Transverse colon (tissue), 4 donors: Measurements from ENCODE around the gene POMT1. TPM values are rescaled to one million over a fixed set of nuclear protein-coding genes. Genes with fewer than 3 reads are reported as not detected.

Experiments
- DNase-seq: peaks from one replicate; pipeline ENCODE4 v3.0.0-alpha.2; 2019
- H3K27ac ChIP-seq, 4 donors: fragments of 200-600 bp; sonication (generic); 2 replicates each; pipeline ENCODE4 v1.5.1; 2016 to 2018; ENCODE audit warnings: inconsistent platforms in 4 of 4
- H3K27me3 ChIP-seq: fragments of 200-600 bp; sonication (generic); 2 replicates; pipeline ENCODE4 v1.5.1; 2017; ENCODE audit warnings: inconsistent platforms
- H3K36me3 ChIP-seq, 4 donors: fragments of 200-600 bp; sonication (generic); 2 replicates each; pipeline ENCODE4 v1.5.1; 2017 to 2019; ENCODE audit warnings: inconsistent platforms in 4 of 4
- H3K4me1 ChIP-seq, 4 donors: fragments of 200-600 bp; sonication (generic); 2 replicates each; pipeline ENCODE4 v1.5.1; 2017 to 2020; ENCODE audit warnings: inconsistent platforms in 4 of 4
- H3K4me3 ChIP-seq, 4 donors: fragments of 200-600 bp; sonication (generic); 1 replicate in 1 of 4; 2 replicates in 3 of 4; pipeline versions ENCODE4 v1.5.1 to v1.6.1; 2017 to 2019; ENCODE audit warnings: inconsistent platforms in 4 of 4
- H3K9me3 ChIP-seq, 2 donors: fragments of 200-600 bp; sonication (generic); 2 replicates each; pipeline ENCODE4 v1.5.1; 2017 to 2019; ENCODE audit warnings: inconsistent platforms in 2 of 2
- EP300 ChIP-seq: sonication (generic); formaldehyde crosslinking; IDR thresholded peaks from one replicate; pipeline ENCODE4 v1.6.1; 2017; ENCODE audit warnings: antibody characterized with exemption, low read depth
- POLR2A ChIP-seq: fragments of 450-650 bp; IDR thresholded peaks from one replicate; pipeline ENCODE4 v1.6.1; 2016; ENCODE audit warnings: antibody characterized with exemption, mild to moderate bottlenecking, moderate library complexity
- POLR2AphosphoS5 ChIP-seq, 3 donors: sonication (generic); formaldehyde crosslinking; IDR thresholded peaks; one replicate each; pipeline ENCODE4 v1.6.1; 2016; ENCODE audit warnings: antibody characterized with exemption in 3 of 3
- WGBS, 2 donors: methylation state at CpG; one replicate each; pipeline ENCODE4 v1.1.5; 2018; ENCODE audit warnings: low coverage in 1 of 2; 5-methylcytosine and 5-hydroxymethylcytosine counted together
- in situ Hi-C, 4 donors: fragments of 200-750 bp; cut with MboI; loops; one replicate each; pipeline versions ENCODE4 v1.15.0 to v1.15.1; 2017; ENCODE audit warnings: low sequenced_read_pairs in 3 of 4, low pct_ligation_motif_present in 1 of 4, low pct_unique_long_range_greater_than_20kb in 1 of 4
- intact Hi-C: fragments of 100-400 bp; cut with DNase I; formaldehyde crosslinking; loops from one replicate; pipeline ENCODE4 v1.15.1; 2023; ENCODE audit warnings: low total_unique reads
- total RNA-seq, 4 donors: library from RNA; depleted of rRNA; stranded (reverse); fragments of >200 nt; gene quantifications; one replicate each; pipeline ENCODE4 v1.1.0, GENCODE V29; 2016
- TF ChIP-seq, protein P1 (sequence below), 5 experiments: fragments of 200-600 bp in 3 of 5; fragments of 450-650 bp in 2 of 5; sonication (generic) in 3 of 5; IDR thresholded peaks; 1 replicate in 2 of 5; 2 replicates in 3 of 5; pipeline ENCODE4 v1.5.1; 2016 to 2017; ENCODE audit warnings: antibody characterized with exemption in 5 of 5, inconsistent platforms in 3 of 5, mild to moderate bottlenecking in 2 of 5, moderate library complexity in 1 of 5

The POMT1 gene
- total RNA-seq, 4 donors from 2014 or later: 37.5 to 178 (median 69.5) TPM

DNA sequence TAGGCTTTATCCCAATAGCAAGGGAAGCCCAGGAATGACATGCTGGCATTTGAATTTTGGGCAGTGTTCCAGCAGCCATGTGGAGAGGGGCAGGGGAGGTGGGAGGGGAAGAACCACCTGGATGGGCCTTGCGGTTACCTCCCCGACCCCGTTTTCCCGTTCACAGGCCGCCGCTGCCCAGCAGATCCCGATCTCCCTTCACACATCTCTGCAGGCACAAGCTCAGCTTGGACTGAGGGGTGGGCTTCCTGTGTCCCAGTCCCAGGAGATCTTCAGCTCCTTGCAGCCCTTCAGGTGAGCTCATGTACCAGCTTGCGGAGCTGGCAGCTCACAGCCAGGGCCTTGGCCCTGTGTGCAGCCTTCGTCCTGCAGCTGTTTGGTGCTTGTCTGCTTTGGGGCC lies 15.7 kb upstream of the POMT1 start:
- peaks cover 0 to 93% (median 39%) of the 10 kb centered on the region in 4 donors for H3K36me3 ChIP-seq
- H3K27ac ChIP-seq: no peak overlapping the region
- in situ Hi-C loops: loop anchor here in 3 of 4 donors (10.0 to 25.0 kb wide), 3 partner anchors 122 to 250 kb away; partner anchors contain the start of gene RAPGEF1 (in 1 of the 3)
- TF ChIP-seq, protein P1, sequence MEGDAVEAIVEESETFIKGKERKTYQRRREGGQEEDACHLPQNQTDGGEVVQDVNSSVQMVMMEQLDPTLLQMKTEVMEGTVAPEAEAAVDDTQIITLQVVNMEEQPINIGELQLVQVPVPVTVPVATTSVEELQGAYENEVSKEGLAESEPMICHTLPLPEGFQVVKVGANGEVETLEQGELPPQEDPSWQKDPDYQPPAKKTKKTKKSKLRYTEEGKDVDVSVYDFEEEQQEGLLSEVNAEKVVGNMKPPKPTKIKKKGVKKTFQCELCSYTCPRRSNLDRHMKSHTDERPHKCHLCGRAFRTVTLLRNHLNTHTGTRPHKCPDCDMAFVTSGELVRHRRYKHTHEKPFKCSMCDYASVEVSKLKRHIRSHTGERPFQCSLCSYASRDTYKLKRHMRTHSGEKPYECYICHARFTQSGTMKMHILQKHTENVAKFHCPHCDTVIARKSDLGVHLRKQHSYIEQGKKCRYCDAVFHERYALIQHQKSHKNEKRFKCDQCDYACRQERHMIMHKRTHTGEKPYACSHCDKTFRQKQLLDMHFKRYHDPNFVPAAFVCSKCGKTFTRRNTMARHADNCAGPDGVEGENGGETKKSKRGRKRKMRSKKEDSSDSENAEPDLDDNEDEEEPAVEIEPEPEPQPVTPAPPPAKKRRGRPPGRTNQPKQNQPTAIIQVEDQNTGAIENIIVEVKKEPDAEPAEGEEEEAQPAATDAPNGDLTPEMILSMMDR (IDR thresholded peaks at IDR 0.05): no peak
- TF ChIP-seq POLR2AphosphoS5 (IDR thresholded peaks at IDR 0.05): no peak
- no peak for TF ChIP-seq POLR2A
- no peak for TF ChIP-seq EP300
- intact Hi-C loops: no loop called here
- H3K4me1 ChIP-seq: no peaks in the 10 kb centered on the region
- no peaks in the 10 kb centered on the region for H3K9me3 ChIP-seq
- no peaks in the 10 kb centered on the region for H3K27me3 ChIP-seq
- 95% methylated on average over 9 of the region's 9 CpGs; no CpG with 5 or more reads in 1 of the 2 donors for WGBS, 2 donors
- DNase-seq: no peak
- H3K4me3 ChIP-seq: no peak overlapping the region

DNA sequence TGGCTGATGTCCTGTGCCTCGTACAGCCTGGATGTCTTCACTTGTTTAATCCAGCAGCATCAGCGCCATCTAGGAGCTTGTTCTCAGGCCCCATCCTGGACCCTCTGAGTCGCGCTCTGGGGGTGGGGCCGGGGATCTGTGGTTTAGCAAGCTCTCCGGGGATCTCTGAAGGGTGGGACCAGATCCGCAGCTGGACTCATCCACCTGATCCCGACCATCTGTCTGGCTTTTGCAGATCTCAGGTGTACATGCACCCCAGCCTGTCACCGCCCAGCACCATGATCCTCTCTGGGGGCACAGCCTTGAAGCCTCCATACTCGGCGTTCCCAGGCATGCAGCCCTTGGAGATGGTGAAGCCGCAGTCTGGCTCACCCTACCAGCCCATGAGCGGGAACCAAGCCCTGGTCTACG lies 15.1 kb upstream of the POMT1 start:
- intact Hi-C loops: no loop called here
- DNase-seq: no peak
- Histone ChIP-seq H3K27ac (no peak overlapping the region), H3K27me3 (no peaks in the 10 kb centered on the region), H3K9me3 (no peaks in the 10 kb centered on the region), H3K4me3 (no peak overlapping the region), H3K36me3 (peaks cover 0 to 94% (median 43%) of the 10 kb centered on the region in 4 donors), H3K4me1 (no peaks in the 10 kb centered on the region)
- in situ Hi-C loops: loop anchor here in 3 of 4 donors (10.0 to 25.0 kb wide), 3 partner anchors 123 to 250 kb away; partner anchors contain the start of gene RAPGEF1 (in 1 of the 3)
- TF ChIP-seq POLR2A: no peak
- TF ChIP-seq, protein P1 (IDR thresholded peaks at IDR 0.05): no peak
- no peak for TF ChIP-seq EP300
- TF ChIP-seq POLR2AphosphoS5 (IDR thresholded peaks at IDR 0.05): no peak
- 84% methylated on average over 14 of the region's 14 CpGs; no CpG with 5 or more reads in 1 of the 2 donors for WGBS, 2 donors

DNA sequence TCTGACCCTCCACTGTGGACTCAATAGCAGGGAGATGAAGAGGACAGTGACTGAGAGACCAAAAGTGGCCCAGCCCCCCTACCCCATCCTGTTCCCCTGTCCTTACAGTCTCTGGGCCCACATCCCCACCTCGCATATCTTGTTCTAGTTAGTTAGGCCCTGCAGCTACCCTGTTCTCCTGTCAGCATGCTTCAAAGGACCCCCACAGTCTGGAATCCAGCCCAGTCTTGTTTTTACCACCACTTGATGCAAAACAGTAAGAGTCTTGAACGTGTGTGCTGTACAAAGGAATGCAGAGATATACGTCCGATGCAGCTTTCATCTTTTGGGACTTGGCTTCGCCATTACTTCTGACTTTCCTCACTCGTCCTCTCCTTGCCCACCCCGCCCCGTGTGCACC lies 12.2 kb upstream of the POMT1 start:
- in situ Hi-C loops: loop anchor here in 2 of 4 donors (25.0 kb wide), 2 partner anchors 128 to 247 kb away; partner anchors contain the start of gene RAPGEF1 (in 1 of the 2)
- H3K36me3 ChIP-seq: peaks cover 0 to 96% (median 42%) of the 10 kb centered on the region in 4 donors
- TF ChIP-seq POLR2AphosphoS5 (IDR thresholded peaks at IDR 0.05) (no peak), POLR2A (no peak), EP300 (no peak)
- TF ChIP-seq, protein P1 (IDR thresholded peaks at IDR 0.05): no peak
- H3K9me3 ChIP-seq: no peaks in the 10 kb centered on the region
- intact Hi-C loops: no loop called here
- no peak overlapping the region for H3K4me3 ChIP-seq
- 73 to 75% methylated on average over 5 to 8 of the region's 8 CpGs for WGBS, 2 donors
- no peaks in the 10 kb centered on the region for H3K4me1 ChIP-seq
- no peak overlapping the region for H3K27ac ChIP-seq
- H3K27me3 ChIP-seq: no peaks in the 10 kb centered on the region
- DNase-seq: no peak

DNA sequence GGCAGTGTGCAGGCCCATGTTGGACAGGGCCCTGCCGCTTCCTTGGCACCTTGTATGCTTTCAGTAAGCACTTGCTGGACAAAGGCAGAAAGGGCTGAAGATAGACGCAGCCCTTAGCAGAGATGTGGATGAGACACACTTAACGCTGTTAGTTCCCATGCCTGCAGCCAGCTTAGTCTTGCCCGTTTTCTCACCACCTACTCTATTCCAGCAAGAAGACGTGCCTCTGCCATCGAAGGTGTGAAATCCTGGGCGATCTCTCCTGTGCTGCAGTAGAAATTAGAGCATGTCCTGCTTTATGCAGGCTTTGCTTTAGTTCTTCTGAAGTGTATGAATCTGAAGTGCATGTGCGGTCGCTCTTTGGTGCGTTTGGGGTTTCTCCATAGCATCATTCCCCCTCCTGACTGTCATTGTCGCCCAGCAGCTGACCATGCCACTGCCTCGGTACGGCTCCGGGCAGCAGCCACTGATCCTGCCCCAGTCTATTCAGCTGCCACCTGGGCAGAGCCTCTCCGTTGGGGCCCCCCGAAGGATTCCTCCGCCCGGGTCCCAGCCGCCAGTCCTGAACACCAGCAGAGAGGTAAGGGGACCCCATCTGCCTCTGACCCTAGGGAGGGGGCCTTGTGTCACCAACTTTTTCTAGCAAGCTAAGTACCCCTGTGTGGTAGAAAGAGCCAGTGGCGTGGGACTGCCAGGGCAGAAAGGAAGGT lies 11.6 kb upstream of the POMT1 start:
- DNase-seq: no peak
- TF ChIP-seq POLR2AphosphoS5 (IDR thresholded peaks at IDR 0.05): no peak
- TF ChIP-seq POLR2A: no peak
- TF ChIP-seq, protein P1 (IDR thresholded peaks at IDR 0.05): no peak
- TF ChIP-seq EP300: no peak
- 96 to 97% methylated on average over 5 to 20 of the region's 20 CpGs for WGBS, 2 donors
- intact Hi-C loops (no loop called here), in situ Hi-C loops (loop anchor here in 2 of 4 donors (25.0 kb wide), 2 partner anchors 129 to 246 kb away; partner anchors contain the start of gene RAPGEF1 (in 1 of the 2))
- H3K9me3 ChIP-seq: no peaks in the 10 kb centered on the region
- peaks cover 0 to 96% (median 42%) of the 10 kb centered on the region in 4 donors for H3K36me3 ChIP-seq
- no peak overlapping the region for H3K4me3 ChIP-seq
- no peak overlapping the region for H3K27ac ChIP-seq
- no peaks in the 10 kb centered on the region for H3K4me1 ChIP-seq
- H3K27me3 ChIP-seq: no peaks in the 10 kb centered on the region
